SH-SY5Y (cell line): ENCODE data around the gene VTN.

Source experiments
- GATA2 ChIP-seq: IDR thresholded peaks from 2 replicates; pipeline ENCODE4 v1.6.1; 2011; ENCODE audit warnings: mild to moderate bottlenecking, low read depth, low read length
- GATA3 ChIP-seq: IDR thresholded peaks from 2 replicates; pipeline ENCODE4 v1.6.1; 2011; ENCODE audit warnings: low read depth, mild to moderate bottlenecking, low read length, moderate library complexity

DNA sequence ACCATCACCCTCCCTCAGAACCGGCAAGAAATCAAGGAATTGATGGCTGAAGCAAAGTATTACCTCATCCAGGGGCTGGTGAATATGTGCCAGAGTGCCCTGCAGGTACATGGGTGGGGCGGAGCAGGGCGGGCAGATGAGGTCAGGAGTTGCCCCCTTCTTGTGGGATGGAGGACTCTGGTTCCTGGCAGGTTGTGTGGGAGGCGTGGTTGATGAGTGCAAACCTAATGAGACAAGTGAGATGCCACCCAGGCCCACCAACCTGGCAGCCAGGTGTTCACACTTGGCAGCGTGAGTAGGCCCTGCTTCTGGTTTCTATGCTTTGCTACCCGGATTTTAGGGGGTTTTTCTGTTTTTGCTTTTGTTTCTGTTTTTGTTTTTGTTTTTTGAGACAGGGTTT, 29.7 kb downstream of the VTN start:
- TF ChIP-seq GATA2 (no peak), GATA3 (no peak)
